WTC11 (cell line): Measurements from ENCODE around the gene BMPR1B. TPM values are rescaled to one million over a fixed set of nuclear protein-coding genes. Genes with fewer than 3 reads are reported as not detected.
A peak's percentile ranks its signal among the peaks of the same experiment; 100 is the strongest.

Source experiments
- ATAC-seq: fragments of 200-7000 bp; cut with Tn5 transposase; 2 replicates; pipeline ENCODE4 v1.10.0; 2021; ENCODE audit warnings: mild to moderate bottlenecking, moderate library complexity
- CTCF ChIA-PET: fragments of 300-600 bp; sonication (Branson Sonifier 250); formaldehyde crosslinking; loops from one replicate; lab custom pipeline; 2021; ENCODE audit warnings: antibody characterized with exemption; lab: Charles Lee
- POLR2A ChIA-PET: fragments of 350-600 bp; sonication (Branson Sonifier 250); formaldehyde crosslinking; loops from one replicate; lab custom pipeline; 2021; ENCODE audit warnings: antibody characterized with exemption; lab: Charles Lee
- DNase-seq: peaks from one replicate; pipeline ENCODE4 v3.0.0; 2021; ENCODE audit warnings: low spot score
- H3K27ac Mint-ChIP-seq: 2 replicates; pipeline ENCODE4 v1.8.0; 2021; ENCODE audit warnings: mixed read lengths
- H3K27me3 Mint-ChIP-seq: 2 replicates; pipeline ENCODE4 v1.8.0; 2021; ENCODE audit warnings: low read depth, mild to moderate bottlenecking, moderate library complexity, mixed read lengths
- H3K36me3 Mint-ChIP-seq: 2 replicates; pipeline ENCODE4 v1.8.0; 2021; ENCODE audit warnings: mixed read lengths
- H3K4me1 Mint-ChIP-seq: 2 replicates; pipeline ENCODE4 v1.8.0; 2022; ENCODE audit warnings: mixed read lengths
- H3K4me3 Mint-ChIP-seq: 2 replicates; pipeline ENCODE4 v1.8.0; 2021; ENCODE audit warnings: mild to moderate bottlenecking, moderate library complexity, mixed read lengths
- H3K9me3 Mint-ChIP-seq: 2 replicates; pipeline ENCODE4 v1.8.0; 2021; ENCODE audit warnings: mixed read lengths
- AFF4 ChIP-seq: sonication (generic); formaldehyde crosslinking; IDR thresholded peaks from 2 replicates; pipeline ENCODE4 v1.8.1; 2023; ENCODE audit warnings: mild to moderate bottlenecking, missing genetic modification reagents, borderline replicate concordance
- E2F5 ChIP-seq: sonication (generic); formaldehyde crosslinking; IDR thresholded peaks from 2 replicates; pipeline ENCODE4 v1.8.1; 2022; ENCODE audit warnings: mild to moderate bottlenecking, moderate library complexity, missing genetic modification reagents
- ETV6 ChIP-seq: sonication (generic); formaldehyde crosslinking; IDR thresholded peaks from 2 replicates; pipeline ENCODE4 v1.8.1; 2022; ENCODE audit warnings: mild to moderate bottlenecking, missing genetic modification reagents
- FOXP1 ChIP-seq: sonication (generic); formaldehyde crosslinking; IDR thresholded peaks from 2 replicates; pipeline ENCODE4 v1.8.0; 2022; ENCODE audit warnings: missing genetic modification reagents, mild to moderate bottlenecking, moderate library complexity, borderline replicate concordance
- GABPB1 ChIP-seq: sonication (generic); formaldehyde crosslinking; IDR thresholded peaks from 2 replicates; pipeline ENCODE4 v1.8.1; 2023; ENCODE audit warnings: mild to moderate bottlenecking, missing genetic modification reagents
- GRHL2 ChIP-seq: fragments of 250-450 bp; sonication (Bioruptor Pico); IDR thresholded peaks from 2 replicates; pipeline ENCODE4 v1.8.0; 2022; ENCODE audit warnings: mild to moderate bottlenecking, moderate library complexity; ENCODE audit not compliant: insufficient replicate concordance, severe bottlenecking
- HMGXB4 ChIP-seq: sonication (generic); formaldehyde crosslinking; IDR thresholded peaks from 2 replicates; pipeline ENCODE4 v1.8.1; 2023; ENCODE audit warnings: mild to moderate bottlenecking, moderate library complexity, missing genetic modification reagents
- NFATC4 ChIP-seq: fragments of 250-450 bp; sonication (Bioruptor Pico); IDR thresholded peaks from 2 replicates; pipeline ENCODE4 v1.9.0; 2021; ENCODE audit warnings: mild to moderate bottlenecking
- NFE2L1 ChIP-seq: sonication (generic); formaldehyde crosslinking; IDR thresholded peaks from 2 replicates; pipeline ENCODE4 v1.8.1; 2023; ENCODE audit warnings: missing genetic modification reagents
- NR1H2 ChIP-seq: sonication (generic); formaldehyde crosslinking; IDR thresholded peaks from 2 replicates; pipeline ENCODE4 v1.9.0; 2021; ENCODE audit warnings: mild to moderate bottlenecking, moderate library complexity, missing genetic modification reagents
- PRDM15 ChIP-seq: sonication (generic); formaldehyde crosslinking; IDR thresholded peaks from 2 replicates; pipeline ENCODE4 v1.8.0; 2022; ENCODE audit warnings: missing genetic modification reagents
- PRRX2 ChIP-seq: fragments of 250-450 bp; sonication (Bioruptor Pico); IDR thresholded peaks from 2 replicates; pipeline ENCODE4 v1.8.0; 2021; ENCODE audit warnings: mild to moderate bottlenecking
- RELA ChIP-seq: sonication (generic); formaldehyde crosslinking; IDR thresholded peaks from 2 replicates; pipeline ENCODE4 v1.8.1; 2022; ENCODE audit warnings: missing genetic modification reagents, mild to moderate bottlenecking, borderline replicate concordance
- SMAD3 ChIP-seq: sonication (generic); formaldehyde crosslinking; IDR thresholded peaks from 2 replicates; pipeline ENCODE4 v1.8.0; 2022; ENCODE audit warnings: missing genetic modification reagents, mild to moderate bottlenecking, borderline replicate concordance
- SP1 ChIP-seq: sonication (generic); formaldehyde crosslinking; conservative IDR thresholded peaks from 2 replicates; pipeline ENCODE4 v1.8.1; 2022; ENCODE audit warnings: missing genetic modification reagents
- TCF7 ChIP-seq: sonication (generic); formaldehyde crosslinking; IDR thresholded peaks from 2 replicates; pipeline ENCODE4 v1.8.0; 2022; ENCODE audit warnings: mild to moderate bottlenecking, low read depth, missing genetic modification reagents, moderate library complexity
- USF2 ChIP-seq: sonication (generic); formaldehyde crosslinking; IDR thresholded peaks from 2 replicates; pipeline ENCODE4 v1.8.1; 2023; ENCODE audit warnings: mild to moderate bottlenecking, missing genetic modification reagents, moderate library complexity
- ZBTB21 ChIP-seq: sonication (generic); formaldehyde crosslinking; IDR thresholded peaks from 2 replicates; pipeline ENCODE4 v1.8.1; 2023; ENCODE audit warnings: mild to moderate bottlenecking, missing genetic modification reagents, borderline replicate concordance
- ZNF232 ChIP-seq: sonication (generic); formaldehyde crosslinking; IDR thresholded peaks from 2 replicates; pipeline ENCODE4 v1.8.0; 2022; ENCODE audit warnings: mild to moderate bottlenecking, missing genetic modification reagents
- total RNA-seq: library from RNA; stranded (reverse); gene quantifications from 3 replicates; pipeline ENCODE4 v1.2.3, GENCODE V29; 2021

BMPR1B gene
- total RNA-seq, 1 experiment from 2014 or later = 0.77 TPM

GRCh38 chr4:94954251-94954650 lies 196.5 kb downstream of the BMPR1B start:
- CTCF ChIA-PET = no interaction called here
- no peak for ATAC-seq

GRCh38 chr4:94957030-94957429 lies 199.3 kb downstream of the BMPR1B start:
- no peak overlapping the region for H3K27ac Mint-ChIP-seq
- POLR2A ChIA-PET = no interaction called here
- H3K9me3 Mint-ChIP-seq = no peaks in the 10 kb centered on the region
- no peak overlapping the region for H3K4me3 Mint-ChIP-seq
- H3K36me3 Mint-ChIP-seq = no peaks in the 10 kb centered on the region
- no peak for DNase-seq
- peak; percentile 93 for ATAC-seq
- H3K27me3 Mint-ChIP-seq = no peaks in the 10 kb centered on the region
- peaks cover 17% of the 10 kb centered on the region for H3K4me1 Mint-ChIP-seq
- CTCF ChIA-PET = interaction anchor here (0.6 to 0.7 kb wide), 2 partner anchors 227 to 550 kb away, joined by 4 to 5 read pairs; no protein-coding TSS in a partner anchor
- TF ChIP-seq NR1H2 (no peak), FOXP1 (no peak), RELA (CRISPR knock-in tag) (no peak), SP1 (CRISPR knock-in tag) (no peak), ZNF232 (CRISPR knock-in tag) (no peak)

More at GRCh38 chr4:94954251-94954650, 196.5 kb downstream of the BMPR1B start:
- no peaks in the 10 kb centered on the region for H3K36me3 Mint-ChIP-seq
- no peak for DNase-seq
- H3K27me3 Mint-ChIP-seq = no peaks in the 10 kb centered on the region
- H3K4me1 Mint-ChIP-seq = peaks cover 9% of the 10 kb centered on the region
- peaks cover 4% of the 10 kb centered on the region for H3K9me3 Mint-ChIP-seq
- no peak for TF ChIP-seq TCF7 (CRISPR knock-in tag)
- no peak for TF ChIP-seq USF2
- no peak for TF ChIP-seq ETV6 (CRISPR knock-in tag)
- no peak for TF ChIP-seq SMAD3 (CRISPR knock-in tag)
- no peak for TF ChIP-seq GRHL2 (CRISPR knock-in tag)
- H3K27ac Mint-ChIP-seq = no peak overlapping the region
- no peak overlapping the region for H3K4me3 Mint-ChIP-seq
- POLR2A ChIA-PET = no interaction called here

- POLR2A ChIA-PET = no interaction called here
- no peaks in the 10 kb centered on the region for H3K27me3 Mint-ChIP-seq
- H3K4me3 Mint-ChIP-seq = no peak overlapping the region
- peaks cover 24% of the 10 kb centered on the region for H3K4me1 Mint-ChIP-seq
- peaks cover 14% of the 10 kb centered on the region for H3K9me3 Mint-ChIP-seq
- CTCF ChIA-PET = no interaction called here
- H3K36me3 Mint-ChIP-seq = no peaks in the 10 kb centered on the region
- H3K27ac Mint-ChIP-seq = no peak overlapping the region
- DNase-seq = no peak
- ATAC-seq = no peak
- TF ChIP-seq NFATC4 (CRISPR knock-in tag) (no peak), NFE2L1 (CRISPR knock-in tag) (no peak), GABPB1 (CRISPR knock-in tag) (no peak), HMGXB4 (CRISPR knock-in tag) (no peak), SMAD3 (CRISPR knock-in tag) (no peak), ZBTB21 (no peak), E2F5 (CRISPR knock-in tag) (no peak), PRRX2 (CRISPR knock-in tag) (no peak), AFF4 (CRISPR knock-in tag) (no peak), PRDM15 (CRISPR knock-in tag) (no peak)
These were observed 201.6 kb downstream of the BMPR1B start for GRCh38 chr4:94959307-94959706.
